ENCODE data around the gene LRCH1.

The LRCH1 gene

DNA sequence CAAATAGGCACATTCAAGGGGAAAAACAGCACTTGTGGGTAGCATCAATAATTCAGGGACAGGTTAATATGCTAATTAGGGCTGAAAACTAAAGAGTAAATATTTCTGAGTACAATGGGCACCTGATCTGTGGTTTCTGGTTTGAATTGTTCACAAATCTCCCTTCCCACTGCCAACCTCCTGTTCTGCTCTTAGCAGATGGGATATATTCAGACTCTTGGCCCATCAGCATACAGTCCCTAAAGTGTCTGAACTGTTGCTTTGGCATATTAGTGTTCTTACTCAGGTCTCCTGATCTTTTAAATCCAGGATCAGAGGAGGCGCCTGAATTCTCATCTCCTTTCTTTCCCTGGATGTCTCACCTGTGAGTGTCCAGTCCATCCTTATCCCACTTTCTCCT lies 8.2 kb upstream of the LRCH1 start:
- DNase-seq, result no peak
- TF ChIP-seq GATA1 (IDR thresholded peaks at IDR 0.05; ENCODE audit: low read depth, low read length), result no peak
- TF ChIP-seq POLR2A (IDR thresholded peaks at IDR 0.05; ENCODE audit: low read length), result no peak

- TF ChIP-seq POLR2A (IDR thresholded peaks at IDR 0.05; ENCODE audit: low read length), result no peak
- TF ChIP-seq GATA1 (IDR thresholded peaks at IDR 0.05; ENCODE audit: low read depth, low read length), result no peak
- no peak for DNase-seq
Observed at GRCh38 chr13:46546084-46546768, 6.7 kb upstream of the LRCH1 start.

- TF ChIP-seq GATA1 (IDR thresholded peaks at IDR 0.05; ENCODE audit: low read depth, low read length), result no peak
- no peak for TF ChIP-seq POLR2A (IDR thresholded peaks at IDR 0.05; ENCODE audit: low read length)
- DNase-seq, result no peak
Observed at GRCh38 chr13:46550822-46551221, 2.1 kb upstream of the LRCH1 start.

GRCh38 chr13:46551410-46552302 lies 1.3 kb upstream of the LRCH1 start:
- TF ChIP-seq GATA1 (IDR thresholded peaks at IDR 0.05; ENCODE audit: low read depth, low read length) (no peak), POLR2A (IDR thresholded peaks at IDR 0.05; ENCODE audit: low read length) (no peak)
- DNase-seq, result peak; percentile 71 to 81

GRCh38 chr13:46552303-46552682 lies 677 bp upstream of the LRCH1 start:
- no peak for DNase-seq
- no peak for TF ChIP-seq POLR2A (IDR thresholded peaks at IDR 0.05; ENCODE audit: low read length)

DNA sequence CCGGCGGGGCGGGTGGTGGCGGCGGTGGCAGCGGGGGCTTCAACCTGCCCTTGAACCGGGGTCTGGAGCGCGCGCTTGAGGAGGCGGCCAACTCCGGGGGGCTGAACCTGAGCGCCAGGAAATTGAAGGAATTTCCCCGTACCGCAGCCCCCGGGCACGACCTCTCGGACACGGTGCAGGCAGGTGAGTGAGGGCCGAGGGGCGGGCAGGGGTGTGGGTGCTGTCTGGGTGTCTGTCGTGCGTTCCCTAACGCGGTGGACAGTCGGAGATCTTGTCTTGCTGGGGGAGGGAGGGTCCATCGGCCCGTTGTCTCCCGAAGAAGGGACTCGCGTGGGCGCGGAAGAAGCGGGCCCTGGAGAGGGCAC lies 533 bp downstream of the LRCH1 start:
- TF ChIP-seq GATA1 (IDR thresholded peaks at IDR 0.05; ENCODE audit: low read depth, low read length) (no peak), POLR2A (IDR thresholded peaks at IDR 0.05; ENCODE audit: low read length) (no peak)
- DNase-seq, result peak; percentile 63 to 64

- TF ChIP-seq GATA1 (IDR thresholded peaks at IDR 0.05; ENCODE audit: low read depth, low read length) (no peak), POLR2A (IDR thresholded peaks at IDR 0.05; ENCODE audit: low read length) (peak; percentile 56)
- DNase-seq, result peak; percentile 75 to 78
Observed at GRCh38 chr13:46553886-46554858, 1.2 kb downstream of the LRCH1 start.

DNA sequence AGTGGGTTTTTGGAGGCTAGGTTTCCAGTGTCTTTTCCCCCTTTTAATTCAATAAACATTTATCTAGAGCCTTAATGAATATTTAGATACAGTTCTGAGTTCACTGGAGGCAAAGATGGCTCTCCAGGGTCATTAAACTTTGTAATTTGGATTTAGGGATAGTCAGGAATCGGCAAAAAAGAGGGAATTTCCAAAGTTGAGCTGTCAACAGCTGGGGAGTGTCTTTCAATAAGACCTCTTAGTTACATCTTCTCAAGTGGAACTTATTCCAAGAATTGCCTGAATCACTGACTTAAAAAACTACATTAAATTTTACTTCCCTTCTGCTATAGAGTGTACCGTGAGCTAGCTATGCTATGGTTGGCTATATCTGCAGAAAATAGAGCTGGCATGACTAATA lies 2.0 kb downstream of the LRCH1 start:
- peak in 1 of 2 experiments; percentile 18 for DNase-seq
- no peak for TF ChIP-seq GATA1 (IDR thresholded peaks at IDR 0.05; ENCODE audit: low read depth, low read length)
- no peak for TF ChIP-seq POLR2A (IDR thresholded peaks at IDR 0.05; ENCODE audit: low read length)

GRCh38 chr13:46555722-46556417 lies 2.9 kb downstream of the LRCH1 start:
- no peak for DNase-seq
- TF ChIP-seq GATA1 (IDR thresholded peaks at IDR 0.05; ENCODE audit: low read depth, low read length) (no peak), POLR2A (IDR thresholded peaks at IDR 0.05; ENCODE audit: low read length) (no peak)

DNA sequence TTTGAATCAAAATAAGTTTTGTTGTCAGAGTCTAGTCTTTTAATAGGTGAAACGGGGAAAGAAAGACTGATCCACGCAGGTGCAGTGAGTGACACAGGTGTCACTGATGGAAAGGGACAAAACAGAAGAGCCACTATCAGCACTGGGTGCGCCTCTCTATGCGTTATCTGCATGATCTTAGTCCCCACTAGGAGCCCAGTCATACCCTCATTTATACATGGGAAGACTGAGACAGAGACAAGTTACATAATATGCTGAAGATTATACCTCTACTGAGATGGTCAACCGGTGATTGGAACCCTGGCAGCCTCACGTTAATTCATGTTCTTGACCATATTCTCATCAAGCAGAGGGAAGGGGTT lies 3.4 kb downstream of the LRCH1 start:
- DNase-seq, result peak; percentile 7 to 24
- TF ChIP-seq POLR2A (IDR thresholded peaks at IDR 0.05; ENCODE audit: low read length) (no peak), GATA1 (IDR thresholded peaks at IDR 0.05; ENCODE audit: low read depth, low read length) (no peak)

GRCh38 chr13:46559272-46559805 lies 6.4 kb downstream of the LRCH1 start:
- no peak for DNase-seq
- TF ChIP-seq POLR2A (IDR thresholded peaks at IDR 0.05; ENCODE audit: low read length), result no peak
- no peak for TF ChIP-seq GATA1 (IDR thresholded peaks at IDR 0.05; ENCODE audit: low read depth, low read length)

- no peak for TF ChIP-seq GATA1 (IDR thresholded peaks at IDR 0.05; ENCODE audit: low read depth, low read length)
- no peak for TF ChIP-seq POLR2A (IDR thresholded peaks at IDR 0.05; ENCODE audit: low read length)
- DNase-seq, result no peak
Observed at GRCh38 chr13:46560778-46561177, 7.8 kb downstream of the LRCH1 start.

DNA sequence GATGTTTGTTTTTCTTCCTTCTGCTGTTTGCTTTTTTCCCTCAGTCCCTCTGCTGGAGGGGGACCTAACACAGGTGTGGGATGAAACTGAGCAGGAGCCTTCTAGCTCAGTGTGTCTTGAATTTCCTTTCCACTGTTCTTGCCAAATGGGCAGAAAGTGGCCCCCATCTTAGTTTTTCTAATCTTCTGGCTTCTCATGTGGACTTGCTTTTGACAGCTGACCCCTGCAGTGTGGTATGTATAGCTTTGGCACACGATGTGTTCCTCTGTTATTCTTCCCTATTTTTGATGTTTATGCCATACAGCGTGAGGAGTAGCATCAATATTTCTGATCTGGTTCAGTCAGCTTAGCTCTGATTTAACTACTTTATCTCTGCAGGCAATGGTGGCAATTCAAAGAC lies 8.3 kb downstream of the LRCH1 start:
- no peak for DNase-seq
- TF ChIP-seq GATA1 (IDR thresholded peaks at IDR 0.05; ENCODE audit: low read depth, low read length), result no peak
- TF ChIP-seq POLR2A (IDR thresholded peaks at IDR 0.05; ENCODE audit: low read length), result no peak

Data from erythroblast (primary cell).